Measurements from ENCODE around the gene FOXR1. TPM values are rescaled to one million over a fixed set of nuclear protein-coding genes. Genes with fewer than 3 reads are reported as not detected.

Gene FOXR1
- total and polyA plus RNA-seq, 2 of the 8 experiments (the other 6 are each of a cell fraction or from before 2014, with no cell fraction given) = not detected

- no peak for TF ChIP-seq USF2 (IDR thresholded peaks at IDR 0.05; ENCODE audit: low read length)
Observed at GRCh38 chr11:118956847-118957469, 14.6 kb upstream of the FOXR1 start (continued).

All from H1 (cell line).